ENCODE data around the gene LRRFIP1.

Gene LRRFIP1

DNA sequence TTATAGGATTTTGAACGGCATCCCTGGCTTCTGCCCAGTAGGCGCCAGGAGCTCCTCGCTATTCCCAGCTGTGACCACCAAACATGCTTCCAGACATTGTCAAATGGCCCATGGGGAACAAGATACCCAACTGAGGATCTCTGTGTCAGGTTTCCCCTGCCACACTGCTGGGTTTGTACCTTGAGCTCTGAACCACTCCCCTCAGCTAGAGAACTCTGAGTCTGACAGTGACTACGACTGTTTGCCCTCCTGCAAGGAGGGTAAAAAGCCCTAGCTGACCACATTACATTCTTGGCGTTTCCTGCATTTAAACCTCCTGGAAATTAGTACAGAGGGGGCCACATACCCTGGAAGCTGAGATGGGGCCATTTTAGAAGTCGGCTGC, 12.4 kb downstream of the LRRFIP1 start:
- H3K36me3 Mint-ChIP-seq, result no peaks in the 10 kb centered on the region
- H3K9me3 Mint-ChIP-seq, result peaks cover 6% of the 10 kb centered on the region
- no peak overlapping the region for H3K4me3 Mint-ChIP-seq
- peaks cover 10% of the 10 kb centered on the region for H3K4me1 Mint-ChIP-seq
- no peak for ATAC-seq
- H3K27me3 Mint-ChIP-seq, result peaks cover 52% of the 10 kb centered on the region
- no peak overlapping the region for H3K27ac Mint-ChIP-seq

GRCh38 chr2:237640493-237640998, 13.2 kb downstream of the LRRFIP1 start:
- Mint-ChIP-seq H3K27me3 (peaks cover 54% of the 10 kb centered on the region), H3K9me3 (peaks cover 4% of the 10 kb centered on the region), H3K36me3 (no peaks in the 10 kb centered on the region), H3K27ac (no peak overlapping the region), H3K4me1 (peaks cover 10% of the 10 kb centered on the region), H3K4me3 (no peak overlapping the region)
- ATAC-seq, result no peak

DNA sequence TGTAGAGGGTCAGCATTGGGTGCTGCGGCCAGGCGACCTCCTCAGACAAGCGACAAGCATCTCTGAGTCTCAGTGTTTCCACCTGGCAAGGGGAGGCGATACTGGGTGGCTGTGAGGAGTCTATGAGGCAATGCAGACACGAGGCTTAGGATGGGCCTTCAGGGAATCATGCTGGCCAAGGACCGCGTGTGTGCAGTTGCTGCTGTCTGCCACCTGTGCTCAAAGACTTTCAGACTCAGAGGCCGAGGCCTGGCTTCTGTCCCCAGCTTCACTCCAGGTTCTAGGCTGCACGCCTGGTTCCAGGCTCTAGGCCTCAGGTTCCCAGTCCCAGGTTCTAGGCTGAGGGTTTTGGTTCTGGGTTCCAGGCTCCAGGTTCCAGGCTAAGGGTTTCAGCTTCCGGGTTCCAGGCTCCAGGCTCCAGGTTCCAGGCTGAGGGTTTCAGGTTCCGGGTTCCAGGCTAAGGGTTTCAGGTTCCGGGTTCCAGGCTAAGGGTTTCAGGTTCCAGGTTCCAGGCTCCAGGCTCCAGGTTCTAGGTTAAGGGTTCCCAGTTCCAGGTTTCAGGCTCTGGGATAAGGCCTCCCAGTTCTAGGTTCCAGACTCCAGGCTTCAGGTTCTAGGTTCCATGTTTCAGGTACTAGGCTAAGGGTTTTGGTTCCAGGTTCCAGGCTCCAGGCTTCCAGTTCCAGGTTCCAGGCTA, 14.8 kb downstream of the LRRFIP1 start:
- ATAC-seq, result no peak
- Mint-ChIP-seq H3K4me1 (peaks cover under 1% of the 10 kb centered on the region), H3K4me3 (no peak overlapping the region), H3K27me3 (peaks cover 48% of the 10 kb centered on the region), H3K36me3 (no peaks in the 10 kb centered on the region), H3K9me3 (peaks cover 3% of the 10 kb centered on the region), H3K27ac (no peak overlapping the region)

GRCh38 chr2:237643066-237643465, 15.7 kb downstream of the LRRFIP1 start:
- ATAC-seq, result no peak
- Mint-ChIP-seq H3K27ac (no peak overlapping the region), H3K4me3 (no peak overlapping the region), H3K4me1 (no peaks in the 10 kb centered on the region), H3K36me3 (no peaks in the 10 kb centered on the region), H3K9me3 (peaks cover 3% of the 10 kb centered on the region), H3K27me3 (peaks cover 49% of the 10 kb centered on the region)

- Mint-ChIP-seq H3K27me3 (peaks cover 44% of the 10 kb centered on the region), H3K4me3 (no peak overlapping the region), H3K9me3 (peaks cover 3% of the 10 kb centered on the region), H3K4me1 (no peaks in the 10 kb centered on the region), H3K36me3 (no peaks in the 10 kb centered on the region), H3K27ac (no peak overlapping the region)
- no peak for ATAC-seq
Measured at GRCh38 chr2:237643582-237644380, 16.4 kb downstream of the LRRFIP1 start.

DNA sequence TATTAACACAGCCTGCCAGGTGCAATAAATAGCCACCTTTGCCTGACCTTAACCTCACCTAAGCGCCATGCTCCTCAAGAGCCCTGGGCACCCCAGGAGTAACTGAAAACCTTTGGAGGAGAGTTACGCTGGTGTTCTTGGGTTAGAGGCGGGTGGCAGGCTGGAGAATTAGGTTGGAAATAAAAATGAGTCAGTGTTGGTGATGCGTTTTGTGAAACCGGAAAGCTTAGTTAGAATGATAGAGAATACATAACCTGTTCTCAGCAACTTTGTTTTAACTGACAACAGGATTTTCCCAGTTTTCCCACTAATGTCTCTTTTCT, 17.0 kb downstream of the LRRFIP1 start:
- no peak for ATAC-seq
- Mint-ChIP-seq H3K27me3 (peaks cover 38% of the 10 kb centered on the region), H3K4me3 (no peak overlapping the region), H3K27ac (no peak overlapping the region), H3K36me3 (no peaks in the 10 kb centered on the region), H3K9me3 (peaks cover 3% of the 10 kb centered on the region), H3K4me1 (no peaks in the 10 kb centered on the region)

GRCh38 chr2:237645261-237645660, 17.9 kb downstream of the LRRFIP1 start:
- no peak for ATAC-seq
- peaks cover 7% of the 10 kb centered on the region for H3K4me1 Mint-ChIP-seq
- H3K4me3 Mint-ChIP-seq, result no peak overlapping the region
- H3K36me3 Mint-ChIP-seq, result peaks cover 6% of the 10 kb centered on the region
- no peak overlapping the region for H3K27ac Mint-ChIP-seq
- peaks cover 37% of the 10 kb centered on the region for H3K27me3 Mint-ChIP-seq
- H3K9me3 Mint-ChIP-seq, result peaks cover 3% of the 10 kb centered on the region

DNA sequence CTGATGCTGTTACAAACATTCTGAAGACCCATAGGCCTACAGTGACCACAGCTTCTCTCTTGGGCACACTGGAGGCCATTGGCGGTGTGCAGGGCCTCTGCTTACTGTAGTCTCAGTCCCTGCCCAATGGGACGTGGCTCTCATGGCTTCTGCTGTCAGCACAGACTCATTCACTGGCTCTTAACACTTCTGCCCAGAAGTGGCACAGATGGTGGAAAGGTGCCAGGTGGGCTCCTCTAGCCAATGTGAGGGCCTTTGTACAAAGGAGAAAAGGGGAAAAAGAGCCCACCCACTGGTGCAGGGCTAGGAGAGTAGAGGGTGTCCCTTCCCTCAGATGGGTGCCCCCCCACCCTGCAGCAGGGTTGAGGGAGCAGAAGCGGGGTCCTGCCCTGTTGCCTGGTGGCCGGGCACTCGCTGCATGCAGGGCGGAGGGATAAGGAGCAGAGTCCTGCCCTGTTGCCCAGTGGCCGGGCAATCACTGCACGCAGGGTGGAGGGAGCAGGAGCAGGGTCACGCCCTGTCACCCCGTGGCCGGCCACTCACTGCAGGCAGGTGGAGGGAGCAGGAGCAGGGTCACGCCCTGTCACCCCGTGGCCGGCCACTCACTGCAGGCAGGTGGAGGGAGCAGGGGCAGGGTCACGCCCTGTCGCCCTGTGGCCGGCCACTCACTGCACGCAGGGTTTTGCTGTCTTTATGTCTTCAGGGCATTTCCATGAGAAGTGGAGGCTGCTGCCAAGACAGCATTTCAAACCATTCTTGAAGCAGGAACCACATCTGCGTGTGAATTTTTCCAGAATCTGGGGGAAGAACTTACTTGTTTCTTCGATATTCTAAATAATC, 20.0 kb downstream of the LRRFIP1 start:
- H3K27me3 Mint-ChIP-seq, result peaks cover 39% of the 10 kb centered on the region
- H3K36me3 Mint-ChIP-seq, result peaks cover 10% of the 10 kb centered on the region
- H3K27ac Mint-ChIP-seq, result no peak overlapping the region
- no peak for ATAC-seq
- peaks cover 13% of the 10 kb centered on the region for H3K4me1 Mint-ChIP-seq
- H3K4me3 Mint-ChIP-seq, result no peak overlapping the region
- peaks cover 6% of the 10 kb centered on the region for H3K9me3 Mint-ChIP-seq

GRCh38 chr2:237648016-237648381, 20.6 kb downstream of the LRRFIP1 start:
- Mint-ChIP-seq H3K9me3 (peaks cover 8% of the 10 kb centered on the region), H3K27ac (no peak overlapping the region), H3K36me3 (peaks cover 13% of the 10 kb centered on the region), H3K4me3 (no peak overlapping the region), H3K4me1 (peaks cover 17% of the 10 kb centered on the region), H3K27me3 (peaks cover 39% of the 10 kb centered on the region)
- ATAC-seq, result no peak

DNA sequence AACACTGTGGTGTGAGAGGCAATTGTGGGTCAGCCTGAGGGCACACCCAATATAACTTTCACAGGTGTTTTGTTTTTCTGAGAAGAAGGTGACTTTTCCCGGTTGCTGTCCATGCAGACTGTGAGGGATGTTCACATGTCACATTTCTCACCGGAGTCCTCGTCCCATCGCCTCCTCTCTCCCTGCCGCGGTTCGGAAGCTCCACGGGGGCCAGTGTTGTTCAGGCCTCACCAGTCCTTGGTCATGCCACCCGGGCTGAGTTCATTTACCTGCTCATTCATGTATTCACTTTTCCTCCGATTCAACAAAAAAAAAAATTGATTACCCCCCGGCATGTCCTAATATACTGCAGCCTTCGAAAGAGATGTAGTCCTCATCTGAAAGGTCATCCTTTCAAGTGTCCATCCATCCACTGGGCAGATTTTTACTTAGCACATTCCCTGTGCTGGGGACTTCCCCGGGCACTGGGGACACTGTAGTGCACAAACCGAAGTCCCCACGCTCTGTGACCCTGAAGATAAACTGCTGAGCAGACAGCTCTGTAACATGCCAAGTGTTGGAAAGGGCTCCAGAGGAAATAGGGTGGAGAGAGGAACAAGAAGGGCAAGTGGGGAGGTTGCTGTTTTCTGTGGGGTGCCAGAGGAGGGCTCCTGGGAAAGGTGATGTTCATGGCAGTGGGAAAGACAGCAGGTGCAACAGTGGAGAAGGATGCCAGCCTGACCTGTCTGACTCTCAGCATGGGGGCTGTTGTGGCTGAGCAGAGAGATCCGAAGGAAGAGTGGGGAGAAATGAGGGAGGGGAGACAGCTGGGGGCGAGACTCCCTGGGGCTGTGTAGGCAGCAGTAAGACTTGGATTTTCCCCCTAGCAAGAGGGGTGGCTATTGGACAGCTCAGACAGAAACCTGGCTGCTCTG, 22.4 kb downstream of the LRRFIP1 start:
- H3K4me1 Mint-ChIP-seq, result peaks cover 29% of the 10 kb centered on the region
- ATAC-seq, result no peak
- no peak overlapping the region for H3K4me3 Mint-ChIP-seq
- H3K27me3 Mint-ChIP-seq, result peaks cover 38% of the 10 kb centered on the region
- H3K9me3 Mint-ChIP-seq, result peaks cover 13% of the 10 kb centered on the region
- H3K36me3 Mint-ChIP-seq, result peaks cover 15% of the 10 kb centered on the region
- no peak overlapping the region for H3K27ac Mint-ChIP-seq

- Mint-ChIP-seq H3K4me1 (peaks cover 29% of the 10 kb centered on the region), H3K36me3 (peaks cover 15% of the 10 kb centered on the region), H3K4me3 (no peak overlapping the region), H3K27ac (no peak overlapping the region), H3K9me3 (peaks cover 13% of the 10 kb centered on the region), H3K27me3 (peaks cover 31% of the 10 kb centered on the region)
- no peak for ATAC-seq
Measured at GRCh38 chr2:237650455-237650850, 23.1 kb downstream of the LRRFIP1 start.

DNA sequence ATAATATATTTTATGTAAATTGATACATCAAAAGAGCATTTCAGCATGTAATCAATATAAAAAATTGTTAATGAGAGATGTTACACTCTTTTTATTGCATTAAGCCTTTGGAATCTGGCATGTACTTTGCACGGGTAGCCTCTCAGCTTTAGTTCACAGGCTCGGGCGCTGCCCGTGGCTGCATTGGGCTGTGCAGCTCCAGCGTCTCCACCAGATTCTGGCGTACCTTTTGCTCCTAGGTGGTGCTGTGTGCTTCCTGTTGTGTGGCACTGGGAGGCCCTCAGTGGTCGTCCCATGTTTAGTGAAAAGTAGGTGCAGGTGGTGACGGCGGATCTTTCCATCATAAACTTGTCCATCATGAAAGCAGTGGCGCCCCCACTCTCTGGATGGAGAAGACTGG, 24.4 kb downstream of the LRRFIP1 start:
- ATAC-seq, result no peak
- Mint-ChIP-seq H3K9me3 (peaks cover 13% of the 10 kb centered on the region), H3K27ac (no peak overlapping the region), H3K4me3 (no peak overlapping the region), H3K4me1 (peaks cover 29% of the 10 kb centered on the region), H3K27me3 (peaks cover 31% of the 10 kb centered on the region), H3K36me3 (peaks cover 15% of the 10 kb centered on the region)

DNA sequence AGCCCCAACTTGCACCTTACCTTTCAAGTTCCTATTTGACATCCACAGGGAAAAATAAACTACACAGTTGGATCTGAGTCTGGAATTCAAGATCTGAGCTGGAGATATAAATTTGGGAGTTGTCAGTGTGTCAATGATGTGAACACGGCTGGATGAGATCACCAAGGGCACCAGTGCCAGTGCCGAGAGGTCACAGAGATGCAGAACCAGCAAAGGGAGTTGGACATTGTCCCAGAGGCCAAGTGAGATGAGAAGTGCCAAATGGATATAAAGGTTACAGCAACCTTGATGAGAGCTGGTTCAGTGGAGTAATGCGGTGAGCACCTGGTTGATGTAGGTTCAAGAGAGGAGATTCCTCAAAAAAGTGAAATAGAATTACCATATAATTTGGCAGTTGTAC, 24.8 kb downstream of the LRRFIP1 start:
- Mint-ChIP-seq H3K9me3 (peaks cover 13% of the 10 kb centered on the region), H3K4me3 (no peak overlapping the region), H3K27ac (no peak overlapping the region), H3K4me1 (peaks cover 29% of the 10 kb centered on the region), H3K27me3 (peaks cover 31% of the 10 kb centered on the region), H3K36me3 (peaks cover 20% of the 10 kb centered on the region)
- ATAC-seq, result no peak

- Mint-ChIP-seq H3K27me3 (peaks cover 32% of the 10 kb centered on the region), H3K4me1 (peaks cover 29% of the 10 kb centered on the region), H3K27ac (no peak overlapping the region), H3K36me3 (peaks cover 21% of the 10 kb centered on the region), H3K9me3 (peaks cover 15% of the 10 kb centered on the region), H3K4me3 (no peak overlapping the region)
- no peak for ATAC-seq
Measured at GRCh38 chr2:237652854-237653253, 25.5 kb downstream of the LRRFIP1 start.
